Measurements from ENCODE around the gene KAT7.

The KAT7 gene

GRCh38 chr17:49745175-49746139 lies 43.0 kb upstream of the KAT7 start:
- TF ChIP-seq, protein P1, sequence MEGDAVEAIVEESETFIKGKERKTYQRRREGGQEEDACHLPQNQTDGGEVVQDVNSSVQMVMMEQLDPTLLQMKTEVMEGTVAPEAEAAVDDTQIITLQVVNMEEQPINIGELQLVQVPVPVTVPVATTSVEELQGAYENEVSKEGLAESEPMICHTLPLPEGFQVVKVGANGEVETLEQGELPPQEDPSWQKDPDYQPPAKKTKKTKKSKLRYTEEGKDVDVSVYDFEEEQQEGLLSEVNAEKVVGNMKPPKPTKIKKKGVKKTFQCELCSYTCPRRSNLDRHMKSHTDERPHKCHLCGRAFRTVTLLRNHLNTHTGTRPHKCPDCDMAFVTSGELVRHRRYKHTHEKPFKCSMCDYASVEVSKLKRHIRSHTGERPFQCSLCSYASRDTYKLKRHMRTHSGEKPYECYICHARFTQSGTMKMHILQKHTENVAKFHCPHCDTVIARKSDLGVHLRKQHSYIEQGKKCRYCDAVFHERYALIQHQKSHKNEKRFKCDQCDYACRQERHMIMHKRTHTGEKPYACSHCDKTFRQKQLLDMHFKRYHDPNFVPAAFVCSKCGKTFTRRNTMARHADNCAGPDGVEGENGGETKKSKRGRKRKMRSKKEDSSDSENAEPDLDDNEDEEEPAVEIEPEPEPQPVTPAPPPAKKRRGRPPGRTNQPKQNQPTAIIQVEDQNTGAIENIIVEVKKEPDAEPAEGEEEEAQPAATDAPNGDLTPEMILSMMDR (IDR thresholded peaks at IDR 0.05; ENCODE audit: control insufficient read depth, insufficient read depth, low read depth, low read length, missing control alignments) = no peak
- H3K4me3 ChIP-seq (ENCODE audit: control insufficient read depth, low read depth, low read length) = no peak overlapping the region
- DNase-seq (ENCODE audit: low read depth) = no peak

GRCh38 chr17:49746791-49747490 lies 41.5 kb upstream of the KAT7 start:
- H3K4me3 ChIP-seq (ENCODE audit: control insufficient read depth, low read depth, low read length) = no peak overlapping the region
- TF ChIP-seq, protein P1 (IDR thresholded peaks at IDR 0.05; ENCODE audit: control insufficient read depth, insufficient read depth, low read depth, low read length, missing control alignments) = no peak
- DNase-seq (ENCODE audit: low read depth) = no peak

DNA sequence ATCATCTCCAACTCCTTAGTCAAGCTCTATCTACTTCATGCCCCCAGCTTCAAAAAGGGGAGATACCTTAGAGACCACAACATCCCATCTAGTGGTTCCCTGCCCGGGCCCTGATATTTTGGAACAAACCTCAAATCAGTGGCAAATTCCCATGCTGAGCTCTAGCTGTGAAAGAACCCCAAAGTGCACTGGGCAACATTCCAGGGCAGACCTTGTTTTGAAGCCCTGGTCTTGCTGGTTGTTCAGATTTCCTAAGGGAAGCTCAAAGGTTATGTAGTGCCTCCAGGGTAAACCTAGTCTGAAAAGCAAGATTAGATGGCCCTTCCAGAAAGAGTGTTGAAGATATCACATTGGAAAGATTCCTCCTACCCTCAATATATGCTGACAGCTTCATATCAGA lies 40.8 kb upstream of the KAT7 start:
- H3K4me3 ChIP-seq (ENCODE audit: control insufficient read depth, low read depth, low read length) = no peak overlapping the region
- DNase-seq (ENCODE audit: low read depth) = no peak
- TF ChIP-seq, protein P1 (IDR thresholded peaks at IDR 0.05; ENCODE audit: control insufficient read depth, insufficient read depth, low read depth, low read length, missing control alignments) = no peak

DNA sequence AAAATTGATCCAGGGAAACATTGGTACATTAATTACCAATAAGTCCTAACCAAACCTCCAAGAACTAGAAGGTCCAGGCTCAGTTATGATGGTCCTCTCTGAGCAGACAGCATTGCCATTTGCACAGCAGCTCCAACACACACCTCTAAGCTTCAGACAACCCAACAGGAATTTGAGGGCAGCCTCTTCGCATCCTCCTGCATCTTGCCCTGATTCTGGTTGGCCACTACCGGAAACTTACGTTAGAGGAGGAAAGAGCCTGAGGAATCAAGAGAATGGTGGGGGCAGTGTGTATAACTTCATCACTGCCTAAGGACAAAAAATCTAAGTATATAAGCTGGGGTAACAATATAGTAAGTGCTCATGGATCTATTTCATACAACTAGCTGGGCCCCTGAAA lies 40.3 kb upstream of the KAT7 start:
- H3K4me3 ChIP-seq (ENCODE audit: control insufficient read depth, low read depth, low read length) = no peak overlapping the region
- no peak for DNase-seq (ENCODE audit: low read depth)
- TF ChIP-seq, protein P1 (IDR thresholded peaks at IDR 0.05; ENCODE audit: control insufficient read depth, insufficient read depth, low read depth, low read length, missing control alignments) = no peak

DNA sequence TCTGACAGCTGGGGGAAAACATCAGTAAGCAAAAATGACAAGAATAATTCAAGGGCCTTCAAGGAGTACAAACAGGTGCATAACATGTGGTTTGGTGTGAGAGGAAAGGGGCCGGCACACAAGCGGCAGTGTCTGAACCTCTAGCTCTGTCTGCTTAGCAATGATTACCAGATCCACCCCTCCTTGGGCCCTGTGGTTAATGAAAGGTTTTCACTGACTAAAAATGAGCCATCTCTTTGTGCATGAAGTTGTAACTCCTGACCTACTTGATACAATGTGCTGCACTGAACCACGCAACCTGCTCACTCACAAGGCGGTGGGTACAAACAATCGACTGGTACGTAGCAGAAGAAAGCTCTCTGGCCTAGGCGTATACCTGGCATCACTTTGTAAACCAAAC lies 39.7 kb upstream of the KAT7 start:
- DNase-seq (ENCODE audit: low read depth) = no peak
- no peak overlapping the region for H3K4me3 ChIP-seq (ENCODE audit: control insufficient read depth, low read depth, low read length)
- TF ChIP-seq, protein P1 (IDR thresholded peaks at IDR 0.05; ENCODE audit: control insufficient read depth, insufficient read depth, low read depth, low read length, missing control alignments) = no peak

GRCh38 chr17:49749730-49750129 lies 38.8 kb upstream of the KAT7 start:
- H3K4me3 ChIP-seq (ENCODE audit: control insufficient read depth, low read depth, low read length) = no peak overlapping the region
- no peak for DNase-seq (ENCODE audit: low read depth)
- TF ChIP-seq, protein P1 (IDR thresholded peaks at IDR 0.05; ENCODE audit: control insufficient read depth, insufficient read depth, low read depth, low read length, missing control alignments) = no peak
